MM.1S (cell line): ENCODE results near the gene SYP.

Experiments
- DNase-seq: peaks from one replicate; pipeline ENCODE4 v3.0.0-alpha.2; 2015
- H2AFZ ChIP-seq: fragments of 300-600 bp; sonication (generic); 2 replicates; pipeline ENCODE4 v1.6.0; 2016; ENCODE audit warnings: antibody characterized with exemption, low read length
- H3F3A ChIP-seq: fragments of 300-600 bp; sonication (generic); 2 replicates; pipeline ENCODE4 v1.6.1; 2016; ENCODE audit warnings: mild to moderate bottlenecking, antibody characterized with exemption, low read length, moderate library complexity, mixed read lengths; ENCODE audit not compliant: insufficient read depth
- H3K27ac ChIP-seq: fragments of 300-600 bp; sonication (generic); 2 replicates; pipeline ENCODE4 v1.5.1; 2016; ENCODE audit warnings: mild to moderate bottlenecking, low read length
- H3K27me3 ChIP-seq: fragments of 300-600 bp; sonication (generic); replicated peaks from 2 replicates; pipeline ENCODE4 v1.6.0; 2016; ENCODE audit warnings: low read length; ENCODE audit not compliant: insufficient read depth
- H3K36me3 ChIP-seq: fragments of 300-600 bp; sonication (generic); replicated peaks from 2 replicates; pipeline ENCODE4 v1.6.1; 2016; ENCODE audit warnings: mild to moderate bottlenecking, low read length, mixed read lengths; ENCODE audit not compliant: insufficient read depth
- H3K4me1 ChIP-seq: fragments of 300-600 bp; sonication (generic); 2 replicates; pipeline ENCODE4 v1.6.1; 2016; ENCODE audit warnings: low read length, mixed read lengths
- H3K4me2 ChIP-seq: fragments of 300-600 bp; sonication (generic); 2 replicates; pipeline ENCODE4 v1.6.0; 2016; ENCODE audit warnings: low read depth, low read length
- H3K4me3 ChIP-seq: fragments of 300-600 bp; sonication (generic); 2 replicates; pipeline ENCODE4 v1.5.1; 2016; ENCODE audit warnings: low read length, mixed read lengths
- H3K79me2 ChIP-seq: fragments of 300-600 bp; sonication (generic); 2 replicates; pipeline ENCODE4 v1.6.1; 2016; ENCODE audit warnings: mixed run types, low read length, mixed read lengths
- H3K9ac ChIP-seq: fragments of 300-600 bp; sonication (generic); 2 replicates; pipeline ENCODE4 v1.6.1; 2016; ENCODE audit warnings: low read length, mixed read lengths
- H3K9me2 ChIP-seq: fragments of 300-600 bp; sonication (generic); replicated peaks from 2 replicates; pipeline ENCODE4 v1.6.1; 2016; ENCODE audit warnings: mild to moderate bottlenecking, low read length, mixed read lengths; ENCODE audit not compliant: insufficient read depth
- H3K9me3 ChIP-seq: fragments of 300-600 bp; sonication (generic); replicated peaks from 2 replicates; pipeline ENCODE4 v1.6.1; 2016; ENCODE audit warnings: mild to moderate bottlenecking, low read length, mixed read lengths; ENCODE audit not compliant: insufficient read depth
- H4K20me1 ChIP-seq: fragments of 300-600 bp; sonication (generic); 2 replicates; pipeline ENCODE4 v1.6.1; 2016; ENCODE audit warnings: mild to moderate bottlenecking, low read length, moderate library complexity, mixed read lengths; ENCODE audit not compliant: insufficient read depth
- EZH2 ChIP-seq: fragments of 300-600 bp; sonication (generic); optimal IDR thresholded peaks from 2 replicates; pipeline ENCODE3; 2017; ENCODE audit warnings: low read depth, mild to moderate bottlenecking, antibody characterized with exemption, low read length, mixed read lengths
- EZH2phosphoT487 ChIP-seq: fragments of 300-600 bp; sonication (generic); IDR thresholded peaks from 2 replicates; pipeline ENCODE4 v1.6.1; 2018; ENCODE audit warnings: antibody characterized with exemption, low read length
- TF ChIP-seq, protein P1 (sequence below): fragments of 300-600 bp; sonication (generic); IDR thresholded peaks from 2 replicates; pipeline ENCODE4 v1.5.1; 2016; ENCODE audit warnings: antibody characterized with exemption, low read length, mixed read lengths

SYP gene

DNA sequence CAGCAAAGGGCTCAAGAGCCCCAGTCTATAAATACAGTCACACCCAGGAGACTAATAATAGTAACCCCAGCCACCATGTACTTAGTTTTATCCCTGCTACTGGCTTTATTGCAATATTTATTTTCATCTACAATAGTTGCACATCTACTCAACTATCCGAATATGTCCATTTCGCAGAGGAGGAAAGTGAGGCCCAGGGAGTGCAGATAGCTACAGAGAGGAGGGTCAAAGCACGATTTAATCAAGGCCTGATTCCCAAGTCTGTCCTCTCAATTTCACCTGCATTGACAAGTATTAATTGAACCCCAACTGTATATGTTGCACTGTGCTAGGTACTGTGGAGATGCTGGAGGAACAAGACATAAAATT lies 32.3 kb downstream of the SYP start:
- peak overlapping the region; percentile 86 for H3K9ac ChIP-seq
- peak overlapping the region; percentile 100 for H3K27ac ChIP-seq

DNA sequence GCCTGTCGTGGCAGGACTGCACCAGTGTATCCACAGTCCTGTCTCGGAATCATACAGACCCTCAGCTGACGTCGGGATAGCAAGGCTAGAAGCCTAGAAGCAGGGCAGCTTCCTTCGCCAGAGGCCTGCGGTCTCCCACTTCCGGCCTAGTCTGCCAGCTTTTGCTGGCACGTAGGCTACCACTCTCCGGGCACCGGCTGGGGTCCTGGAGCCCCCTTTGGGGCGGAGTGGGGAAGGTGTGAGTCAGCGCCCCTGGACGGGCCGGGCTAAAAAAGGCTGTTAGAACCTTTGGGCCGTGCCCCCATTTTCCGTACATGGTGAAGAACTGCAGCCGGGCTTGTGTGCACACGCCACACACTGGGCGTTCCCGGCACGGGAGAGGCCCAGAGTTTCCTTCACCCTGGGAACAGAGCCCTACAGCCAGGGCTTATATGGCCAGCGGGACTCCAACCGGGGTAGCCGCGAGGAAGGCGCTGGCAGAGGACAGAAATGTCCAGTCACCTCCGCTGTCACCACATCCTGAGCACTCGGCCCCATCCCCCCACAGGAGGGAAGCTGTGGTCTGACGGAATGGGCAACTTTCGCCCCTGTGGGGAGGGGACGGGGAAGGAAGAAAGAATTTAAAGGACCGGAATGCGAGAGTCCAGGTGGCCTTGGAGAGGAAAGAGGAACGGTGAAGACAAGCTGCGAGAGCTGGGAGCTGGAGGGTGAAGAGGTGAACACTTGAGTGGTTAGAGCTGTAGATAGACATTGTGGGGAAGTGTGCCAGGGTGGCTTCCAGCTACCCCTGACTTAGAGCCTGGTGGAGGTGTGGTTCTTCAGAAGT lies 32.9 kb downstream of the SYP start:
- H3K9me2 ChIP-seq = no peaks in the 10 kb centered on the region
- no peaks in the 10 kb centered on the region for H3K79me2 ChIP-seq
- H3K4me1 ChIP-seq = 0 out of 2 replicates have a peak, but pooled peaks cover 5% of the 10 kb centered on the region
- no peaks in the 10 kb centered on the region for H3K9me3 ChIP-seq
- H3K4me2 ChIP-seq = peak overlapping the region; percentile 95
- peak overlapping the region; percentile 86 for H3K9ac ChIP-seq
- no peaks in the 10 kb centered on the region for H4K20me1 ChIP-seq
- peak overlapping the region; percentile 66 for H3K4me3 ChIP-seq
- peak; percentile 65 for DNase-seq
- peak overlapping the region; percentile 56; the same call in 1 of the 2 replicates for H2AFZ ChIP-seq
- no peaks in the 10 kb centered on the region for H3K27me3 ChIP-seq
- H3K27ac ChIP-seq = peak overlapping the region; percentile 100
- peaks cover 21% of the 10 kb centered on the region for H3F3A ChIP-seq
- no peak for TF ChIP-seq EZH2phosphoT487
- TF ChIP-seq, protein P1, sequence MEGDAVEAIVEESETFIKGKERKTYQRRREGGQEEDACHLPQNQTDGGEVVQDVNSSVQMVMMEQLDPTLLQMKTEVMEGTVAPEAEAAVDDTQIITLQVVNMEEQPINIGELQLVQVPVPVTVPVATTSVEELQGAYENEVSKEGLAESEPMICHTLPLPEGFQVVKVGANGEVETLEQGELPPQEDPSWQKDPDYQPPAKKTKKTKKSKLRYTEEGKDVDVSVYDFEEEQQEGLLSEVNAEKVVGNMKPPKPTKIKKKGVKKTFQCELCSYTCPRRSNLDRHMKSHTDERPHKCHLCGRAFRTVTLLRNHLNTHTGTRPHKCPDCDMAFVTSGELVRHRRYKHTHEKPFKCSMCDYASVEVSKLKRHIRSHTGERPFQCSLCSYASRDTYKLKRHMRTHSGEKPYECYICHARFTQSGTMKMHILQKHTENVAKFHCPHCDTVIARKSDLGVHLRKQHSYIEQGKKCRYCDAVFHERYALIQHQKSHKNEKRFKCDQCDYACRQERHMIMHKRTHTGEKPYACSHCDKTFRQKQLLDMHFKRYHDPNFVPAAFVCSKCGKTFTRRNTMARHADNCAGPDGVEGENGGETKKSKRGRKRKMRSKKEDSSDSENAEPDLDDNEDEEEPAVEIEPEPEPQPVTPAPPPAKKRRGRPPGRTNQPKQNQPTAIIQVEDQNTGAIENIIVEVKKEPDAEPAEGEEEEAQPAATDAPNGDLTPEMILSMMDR = no peak
- TF ChIP-seq EZH2 = no peak
- no peaks in the 10 kb centered on the region for H3K36me3 ChIP-seq

More for the DNA sequence above, 32.3 kb downstream of the SYP start:
- Histone ChIP-seq H3K4me1 (0 out of 2 replicates have a peak, but pooled peaks cover 5% of the 10 kb centered on the region), H3K9me3 (no peaks in the 10 kb centered on the region), H2AFZ (no peak overlapping the region), H3K79me2 (peaks cover 2% of the 10 kb centered on the region), H3K36me3 (no peaks in the 10 kb centered on the region), H3K4me2 (peak overlapping the region; percentile 95), H3K4me3 (peak overlapping the region; percentile 66), H3K9me2 (no peaks in the 10 kb centered on the region), H3K27me3 (no peaks in the 10 kb centered on the region), H4K20me1 (no peaks in the 10 kb centered on the region), H3F3A (peaks cover 22% of the 10 kb centered on the region)
- no peak for TF ChIP-seq EZH2
- TF ChIP-seq EZH2phosphoT487 = no peak
- TF ChIP-seq, protein P1 = no peak
- DNase-seq = no peak

DNA sequence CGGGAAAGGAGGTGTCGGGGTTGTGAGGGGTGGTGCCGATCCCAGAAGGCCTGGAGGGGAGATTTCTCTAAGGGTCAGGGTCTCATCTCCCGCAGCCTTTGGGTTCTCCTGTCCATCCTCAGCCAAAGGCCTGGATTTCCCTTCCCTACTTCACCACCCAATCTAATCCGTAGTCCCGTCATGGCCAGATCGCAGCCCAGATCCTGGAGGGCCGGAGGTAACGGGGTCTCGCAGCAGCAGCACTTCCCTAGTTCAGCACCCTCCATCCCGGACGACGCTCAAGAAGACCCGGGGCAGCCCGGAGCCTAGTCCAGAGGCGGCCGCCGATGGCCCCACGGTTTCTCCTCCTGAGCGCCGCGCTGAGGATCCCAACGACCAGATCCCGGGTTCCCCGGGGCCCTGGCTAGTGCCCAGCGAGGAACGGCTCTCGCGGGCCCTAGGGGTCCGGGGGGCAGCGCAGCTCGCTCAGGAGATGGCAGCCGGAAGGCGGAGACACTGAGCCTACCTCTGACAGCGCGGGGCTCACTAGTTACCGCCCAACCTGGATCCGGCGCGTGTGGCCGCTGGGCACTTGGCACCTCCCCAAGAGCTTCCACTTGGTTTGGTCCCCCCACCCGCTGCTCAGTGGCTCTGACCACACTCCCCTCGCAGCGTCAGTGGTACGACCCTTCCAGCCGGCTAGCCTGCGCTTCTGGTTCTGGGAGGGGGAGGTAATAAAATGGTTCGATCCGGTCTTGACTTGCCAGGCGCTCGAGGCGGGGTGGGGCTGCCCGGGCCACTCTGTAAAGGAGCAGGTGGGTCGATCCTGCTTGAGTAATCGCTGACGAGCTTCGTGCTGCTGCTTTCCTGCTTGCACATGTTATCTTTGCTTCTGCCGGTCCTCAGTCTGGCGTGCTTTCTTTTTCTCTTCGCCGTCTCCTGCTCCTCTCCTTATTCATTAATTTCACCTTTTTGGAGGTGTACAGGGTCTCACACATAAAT lies 33.8 kb downstream of the SYP start:
- Histone ChIP-seq H3K36me3 (no peaks in the 10 kb centered on the region), H3K9me3 (no peaks in the 10 kb centered on the region), H3F3A (peaks cover 21% of the 10 kb centered on the region), H3K4me2 (peak overlapping the region; percentile 95), H3K4me3 (peak overlapping the region; percentile 66), H3K27ac (peak overlapping the region; percentile 100), H3K9ac (peak overlapping the region; percentile 86), H3K4me1 (0 out of 2 replicates have a peak, but pooled peaks cover 5% of the 10 kb centered on the region), H3K27me3 (no peaks in the 10 kb centered on the region), H3K9me2 (no peaks in the 10 kb centered on the region), H3K79me2 (no peaks in the 10 kb centered on the region), H2AFZ (no peak overlapping the region), H4K20me1 (no peaks in the 10 kb centered on the region)
- TF ChIP-seq, protein P1 = peak; percentile 26
- TF ChIP-seq EZH2phosphoT487 (no peak), EZH2 (no peak)
- DNase-seq = peak; percentile 87
